GM10266 (cell line): Measurements from ENCODE around the gene ACO1.

Experiments
- DNase-seq: peaks from one replicate; pipeline ENCODE4 v3.0.0; 2012; ENCODE audit errors: extremely low spot score
- TF ChIP-seq, protein P1 (sequence below): IDR thresholded peaks from 2 replicates; pipeline ENCODE4 v1.5.1; 2012; ENCODE audit warnings: mild to moderate bottlenecking, low read depth; ENCODE audit not compliant: control insufficient read depth, insufficient read depth; ENCODE audit errors: missing control alignments

ACO1 gene

DNA sequence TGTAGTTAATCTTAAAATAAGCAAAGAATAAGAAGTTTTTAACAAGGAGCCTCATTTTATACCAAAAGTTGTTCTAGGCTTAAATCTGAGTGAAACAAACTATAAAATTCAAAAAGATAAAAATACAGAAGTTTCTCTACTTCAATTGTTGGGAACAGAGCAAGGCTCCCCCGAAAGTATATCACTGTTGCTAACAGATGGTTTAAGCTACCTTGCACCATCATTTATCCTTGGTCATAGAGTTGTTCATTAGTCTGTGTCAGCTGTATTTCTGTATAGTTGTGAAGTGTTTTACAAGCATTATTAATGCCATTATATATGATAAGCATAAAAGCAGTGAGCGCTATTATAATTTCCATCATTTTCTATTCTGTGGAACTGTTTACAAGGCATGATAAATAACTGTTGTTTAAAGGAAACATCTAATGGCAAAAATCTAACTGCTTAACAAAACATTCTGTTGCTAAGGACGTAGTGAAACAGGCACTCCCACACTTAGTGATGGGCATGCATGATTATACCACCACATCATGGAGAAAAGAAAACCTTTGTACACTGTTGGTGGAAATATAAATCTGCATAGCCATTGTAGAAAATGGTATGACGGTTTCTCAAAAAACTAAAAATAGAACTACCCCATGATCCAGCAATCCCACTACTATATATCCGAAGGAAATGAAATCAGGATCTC lies 23.3 kb upstream of the ACO1 start:
- TF ChIP-seq, protein P1, sequence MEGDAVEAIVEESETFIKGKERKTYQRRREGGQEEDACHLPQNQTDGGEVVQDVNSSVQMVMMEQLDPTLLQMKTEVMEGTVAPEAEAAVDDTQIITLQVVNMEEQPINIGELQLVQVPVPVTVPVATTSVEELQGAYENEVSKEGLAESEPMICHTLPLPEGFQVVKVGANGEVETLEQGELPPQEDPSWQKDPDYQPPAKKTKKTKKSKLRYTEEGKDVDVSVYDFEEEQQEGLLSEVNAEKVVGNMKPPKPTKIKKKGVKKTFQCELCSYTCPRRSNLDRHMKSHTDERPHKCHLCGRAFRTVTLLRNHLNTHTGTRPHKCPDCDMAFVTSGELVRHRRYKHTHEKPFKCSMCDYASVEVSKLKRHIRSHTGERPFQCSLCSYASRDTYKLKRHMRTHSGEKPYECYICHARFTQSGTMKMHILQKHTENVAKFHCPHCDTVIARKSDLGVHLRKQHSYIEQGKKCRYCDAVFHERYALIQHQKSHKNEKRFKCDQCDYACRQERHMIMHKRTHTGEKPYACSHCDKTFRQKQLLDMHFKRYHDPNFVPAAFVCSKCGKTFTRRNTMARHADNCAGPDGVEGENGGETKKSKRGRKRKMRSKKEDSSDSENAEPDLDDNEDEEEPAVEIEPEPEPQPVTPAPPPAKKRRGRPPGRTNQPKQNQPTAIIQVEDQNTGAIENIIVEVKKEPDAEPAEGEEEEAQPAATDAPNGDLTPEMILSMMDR = no peak
- DNase-seq = no peak

DNA sequence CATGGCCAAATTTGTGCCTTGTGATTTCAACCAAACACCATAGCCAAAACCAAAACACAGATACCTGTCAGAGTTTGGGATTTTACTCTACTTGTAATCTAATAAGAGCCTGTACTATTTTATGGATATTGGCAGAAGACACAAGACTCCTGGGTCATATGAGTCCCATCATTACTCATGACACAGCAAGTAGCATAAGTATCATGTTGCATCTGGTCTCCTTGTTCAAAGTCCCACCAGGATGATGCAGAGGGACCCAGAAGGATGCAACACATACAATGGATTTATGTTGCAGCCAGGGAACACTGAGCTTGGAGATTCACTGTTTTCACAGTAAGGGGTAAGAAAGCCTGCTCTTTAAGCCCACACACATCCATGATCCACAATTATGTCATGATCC lies 13.2 kb upstream of the ACO1 start:
- DNase-seq = no peak
- TF ChIP-seq, protein P1 = no peak

DNA sequence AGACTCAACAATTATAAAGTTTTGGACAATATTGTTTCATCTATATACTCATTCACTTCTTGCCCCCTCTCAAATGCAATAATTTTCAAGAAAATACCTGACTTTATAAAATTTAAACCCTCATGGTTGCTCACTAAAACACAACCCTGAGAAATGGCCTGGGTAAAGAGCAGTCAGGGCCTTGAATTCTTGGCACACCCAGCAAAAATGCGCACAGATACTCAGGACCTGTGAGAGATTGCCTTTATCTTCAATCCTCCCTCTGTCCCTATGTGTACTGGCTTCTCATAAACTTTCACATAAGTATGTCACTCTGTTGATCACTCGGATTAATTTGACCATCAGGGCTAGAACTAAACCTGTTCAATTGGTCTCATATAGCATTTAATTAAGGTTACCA lies 12.8 kb upstream of the ACO1 start:
- no peak for DNase-seq
- TF ChIP-seq, protein P1 = no peak

DNA sequence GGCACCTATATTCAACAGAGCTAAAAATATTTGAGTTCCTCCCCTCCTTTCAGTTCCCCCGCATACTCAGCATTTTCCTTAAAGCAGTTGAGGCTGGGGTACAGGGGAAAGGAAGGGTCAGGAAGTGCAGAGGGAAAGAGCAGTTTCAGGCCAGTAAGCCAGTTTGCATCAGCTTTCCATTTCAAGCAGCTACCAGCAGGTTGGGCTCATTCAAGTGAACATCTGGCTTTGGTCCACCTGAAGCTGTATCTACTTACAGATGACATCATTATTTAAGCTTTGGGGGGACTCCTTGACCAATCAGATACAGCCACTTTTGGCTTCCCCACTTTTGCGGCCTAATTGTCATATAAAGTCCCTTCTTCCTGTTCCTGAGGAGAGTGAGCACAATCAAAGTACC lies 8.2 kb upstream of the ACO1 start:
- DNase-seq = no peak
- TF ChIP-seq, protein P1 = no peak

DNA sequence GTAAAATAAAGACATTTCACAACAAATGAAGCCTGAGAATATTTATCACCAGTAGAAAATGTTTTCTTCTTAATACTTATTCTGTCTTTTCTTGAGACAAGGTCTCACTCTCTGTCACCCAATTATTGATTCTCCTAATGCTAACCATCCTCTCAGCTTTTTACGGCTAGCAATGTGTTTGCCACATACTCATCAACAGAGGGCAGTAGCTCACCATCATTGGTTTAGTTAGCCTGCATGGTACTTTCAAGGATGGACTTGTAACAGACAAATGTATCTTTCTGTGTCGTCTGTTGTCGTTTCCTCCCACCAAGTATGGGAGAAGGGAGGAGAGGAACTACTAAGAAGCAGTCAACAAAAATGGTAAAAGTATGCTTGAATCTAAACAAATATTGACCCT lies 5.9 kb upstream of the ACO1 start:
- peak; percentile 65 for DNase-seq
- TF ChIP-seq, protein P1 = peak; percentile 93

DNA sequence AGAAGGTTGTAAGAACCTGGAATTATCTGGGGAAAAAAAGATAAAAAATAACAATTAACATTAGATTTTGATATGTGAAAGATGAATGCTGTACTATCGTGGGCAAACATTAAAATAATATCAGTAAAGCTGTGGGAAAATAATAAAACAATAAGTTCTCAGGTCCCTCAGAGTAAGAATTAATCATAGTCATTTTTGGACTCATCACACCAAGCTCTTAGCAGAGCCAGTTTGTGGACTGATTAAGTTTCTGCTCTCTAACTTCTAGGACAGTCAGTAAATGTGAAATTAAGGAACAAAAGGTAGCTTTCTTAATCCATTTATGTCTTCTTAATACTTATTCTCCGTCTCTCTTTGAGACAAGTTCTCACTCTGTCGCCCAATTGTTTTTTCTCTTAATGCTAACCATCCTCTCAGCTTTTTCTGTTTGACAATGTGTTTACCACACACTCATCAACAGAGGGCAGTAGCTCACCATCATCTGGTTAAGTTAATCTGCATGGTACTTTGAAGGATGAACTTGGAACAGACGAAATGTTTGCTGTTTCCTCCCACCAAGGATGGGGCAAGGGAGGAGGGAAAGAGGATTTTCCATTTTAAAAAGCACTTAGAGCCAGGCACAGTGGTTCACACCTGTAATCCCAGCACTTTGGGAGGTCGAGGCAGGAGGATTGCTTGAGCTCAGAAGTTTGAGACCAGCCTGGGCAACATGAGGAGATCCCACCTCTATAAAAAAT lies 5.3 kb upstream of the ACO1 start:
- TF ChIP-seq, protein P1 = peak; percentile 90
- peak; percentile 70 for DNase-seq

DNA sequence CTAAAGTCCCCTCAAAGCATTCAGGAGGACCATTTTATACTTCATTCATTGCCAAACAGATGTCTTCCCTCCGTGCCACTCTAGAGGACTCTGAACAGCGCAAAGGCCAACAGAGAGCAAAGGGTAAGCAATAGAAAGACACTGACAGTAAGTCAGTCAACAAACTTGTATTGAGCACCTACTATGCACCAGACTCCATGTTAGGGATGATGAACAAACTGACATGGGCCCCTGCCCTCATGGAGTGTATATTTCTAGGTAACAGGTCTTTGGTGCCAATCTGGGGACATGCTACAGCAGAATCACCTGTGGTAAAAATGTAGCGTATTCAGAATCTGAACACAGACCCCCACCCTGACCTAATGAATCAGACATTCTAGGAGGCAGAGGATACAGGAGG lies 3.5 kb upstream of the ACO1 start:
- TF ChIP-seq, protein P1 = no peak
- no peak for DNase-seq
